Astrocyte (in vitro differentiated cells and primary cell): ENCODE results near the gene RTN4. TPM values are rescaled to one million over a fixed set of nuclear protein-coding genes. Genes with fewer than 3 reads are reported as not detected.
A peak's percentile ranks its signal among the peaks of the same experiment; 100 is the strongest.

Source experiments
- DNase-seq: peaks from one replicate; pipeline ENCODE4 v3.0.0-alpha.2; 2010; ENCODE audit warnings: low read depth
- FAIRE-seq: peaks from 2 replicates; lab custom pipeline; 2011; peaks lifted over from hg19 to GRCh38; lab: Jason Lieb, UNC
- H2AFZ ChIP-seq: 2 replicates; pipeline ENCODE4 v1.6.0; 2012; ENCODE audit warnings: low read depth, low read length, inconsistent platforms
- H3K27ac ChIP-seq: 2 replicates; pipeline ENCODE4 v1.5.1; 2011; ENCODE audit warnings: low read depth, low read length, inconsistent platforms
- H3K27me3 ChIP-seq: 2 replicates; pipeline ENCODE4 v1.6.0; 2011; ENCODE audit warnings: low read length, inconsistent platforms; ENCODE audit not compliant: insufficient read depth
- H3K36me3 ChIP-seq: 2 replicates; pipeline ENCODE4 v1.5.1; 2011; ENCODE audit warnings: low read length, inconsistent platforms; ENCODE audit not compliant: insufficient read depth
- H3K4me1 ChIP-seq: 2 replicates; pipeline ENCODE4 v1.5.1; 2011; ENCODE audit warnings: low read length, inconsistent platforms; ENCODE audit not compliant: insufficient read depth
- H3K4me2 ChIP-seq: 2 replicates; pipeline ENCODE4 v1.6.0; 2012; ENCODE audit warnings: low read length, inconsistent platforms
- H3K4me3 ChIP-seq: 2 replicates; pipeline ENCODE4 v1.5.1; 2011; ENCODE audit warnings: low read depth, mild to moderate bottlenecking, low read length, inconsistent platforms; ENCODE audit not compliant: insufficient read depth
- H3K79me2 ChIP-seq: 2 replicates; pipeline ENCODE4 v1.6.0; 2012; ENCODE audit warnings: mild to moderate bottlenecking, low read length, inconsistent platforms; ENCODE audit not compliant: insufficient read depth
- H3K9ac ChIP-seq: 2 replicates; pipeline ENCODE4 v1.6.0; 2012; ENCODE audit warnings: mild to moderate bottlenecking, low read length, inconsistent platforms
- H3K9me3 ChIP-seq: 2 replicates; pipeline ENCODE4 v1.5.1; 2012; ENCODE audit warnings: low read depth, mild to moderate bottlenecking, low read length, inconsistent platforms; ENCODE audit not compliant: insufficient read depth
- H4K20me1 ChIP-seq: 2 replicates; pipeline ENCODE4 v1.6.0; 2012; ENCODE audit warnings: low read length, inconsistent platforms; ENCODE audit not compliant: insufficient read depth
- H3K27ac Mint-ChIP-seq: one replicate; pipeline ENCODE4 v1.8.0; 2021; ENCODE audit warnings: mild to moderate bottlenecking, mixed read lengths; ENCODE audit not compliant: unreplicated experiment
- H3K27me3 Mint-ChIP-seq: one replicate; pipeline ENCODE4 v1.8.0; 2021; ENCODE audit warnings: low read depth, mixed read lengths; ENCODE audit not compliant: unreplicated experiment
- H3K36me3 Mint-ChIP-seq: one replicate; pipeline ENCODE4 v1.8.0; 2021; ENCODE audit warnings: low read depth, mixed read lengths; ENCODE audit not compliant: unreplicated experiment
- H3K4me1 Mint-ChIP-seq: one replicate; pipeline ENCODE4 v1.8.0; 2021; ENCODE audit warnings: low read depth, mixed read lengths; ENCODE audit not compliant: unreplicated experiment
- H3K4me3 Mint-ChIP-seq: one replicate; pipeline ENCODE4 v1.8.0; 2021; ENCODE audit warnings: mild to moderate bottlenecking, moderate library complexity, mixed read lengths; ENCODE audit not compliant: unreplicated experiment
- H3K9me3 Mint-ChIP-seq: one replicate; pipeline ENCODE4 v1.8.0; 2021; ENCODE audit warnings: mild to moderate bottlenecking, mixed read lengths; ENCODE audit not compliant: unreplicated experiment
- EZH2 ChIP-seq: IDR thresholded peaks from 2 replicates; pipeline ENCODE4 v1.6.1; 2012; ENCODE audit warnings: mild to moderate bottlenecking, low read length, inconsistent platforms; ENCODE audit not compliant: insufficient read depth
- total RNA-seq: library from RNA; stranded (reverse); gene quantifications from 2 replicates; pipeline ENCODE4 v1.2.1, GENCODE V29; 2021
- TF ChIP-seq, protein P1 (sequence below): IDR thresholded peaks from 2 replicates; pipeline ENCODE4 v1.5.1; 2011; ENCODE audit warnings: low read depth, mild to moderate bottlenecking, inconsistent platforms, low read length, moderate library complexity; ENCODE audit not compliant: insufficient read depth

The RTN4 gene
- total RNA-seq, 1 donor from 2014 or later: 541 TPM

- H3K9me3 Mint-ChIP-seq: no peaks in the 10 kb centered on the region
- H3K4me1 ChIP-seq: peaks cover 22% of the 10 kb centered on the region
- H3K4me3 Mint-ChIP-seq: peak overlapping the region; percentile 51
- no peak for TF ChIP-seq EZH2
- TF ChIP-seq, protein P1, sequence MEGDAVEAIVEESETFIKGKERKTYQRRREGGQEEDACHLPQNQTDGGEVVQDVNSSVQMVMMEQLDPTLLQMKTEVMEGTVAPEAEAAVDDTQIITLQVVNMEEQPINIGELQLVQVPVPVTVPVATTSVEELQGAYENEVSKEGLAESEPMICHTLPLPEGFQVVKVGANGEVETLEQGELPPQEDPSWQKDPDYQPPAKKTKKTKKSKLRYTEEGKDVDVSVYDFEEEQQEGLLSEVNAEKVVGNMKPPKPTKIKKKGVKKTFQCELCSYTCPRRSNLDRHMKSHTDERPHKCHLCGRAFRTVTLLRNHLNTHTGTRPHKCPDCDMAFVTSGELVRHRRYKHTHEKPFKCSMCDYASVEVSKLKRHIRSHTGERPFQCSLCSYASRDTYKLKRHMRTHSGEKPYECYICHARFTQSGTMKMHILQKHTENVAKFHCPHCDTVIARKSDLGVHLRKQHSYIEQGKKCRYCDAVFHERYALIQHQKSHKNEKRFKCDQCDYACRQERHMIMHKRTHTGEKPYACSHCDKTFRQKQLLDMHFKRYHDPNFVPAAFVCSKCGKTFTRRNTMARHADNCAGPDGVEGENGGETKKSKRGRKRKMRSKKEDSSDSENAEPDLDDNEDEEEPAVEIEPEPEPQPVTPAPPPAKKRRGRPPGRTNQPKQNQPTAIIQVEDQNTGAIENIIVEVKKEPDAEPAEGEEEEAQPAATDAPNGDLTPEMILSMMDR: no peak
- H3K27me3 Mint-ChIP-seq: no peaks in the 10 kb centered on the region
- DNase-seq (no peak), FAIRE-seq (no peak)
- no peak overlapping the region for H3K4me3 ChIP-seq
- no peak overlapping the region for H3K4me2 ChIP-seq
- H3K36me3 Mint-ChIP-seq: peaks cover 2% of the 10 kb centered on the region
- H4K20me1 ChIP-seq: peaks cover 98% of the 10 kb centered on the region
- peaks cover under 1% of the 10 kb centered on the region for H3K36me3 ChIP-seq
- no peak overlapping the region for H3K9ac ChIP-seq
- H3K9me3 ChIP-seq: no peaks in the 10 kb centered on the region
- H3K79me2 ChIP-seq: peaks cover 100% of the 10 kb centered on the region
- H3K27ac Mint-ChIP-seq: peak overlapping the region; percentile 24
- H3K4me1 Mint-ChIP-seq: peaks cover 46% of the 10 kb centered on the region
- H3K27me3 ChIP-seq: no peaks in the 10 kb centered on the region
- no peak overlapping the region for H2AFZ ChIP-seq
- no peak overlapping the region for H3K27ac ChIP-seq
Observed at GRCh38 chr2:55019526-55020258, 30.6 kb downstream of the RTN4 start.

DNA sequence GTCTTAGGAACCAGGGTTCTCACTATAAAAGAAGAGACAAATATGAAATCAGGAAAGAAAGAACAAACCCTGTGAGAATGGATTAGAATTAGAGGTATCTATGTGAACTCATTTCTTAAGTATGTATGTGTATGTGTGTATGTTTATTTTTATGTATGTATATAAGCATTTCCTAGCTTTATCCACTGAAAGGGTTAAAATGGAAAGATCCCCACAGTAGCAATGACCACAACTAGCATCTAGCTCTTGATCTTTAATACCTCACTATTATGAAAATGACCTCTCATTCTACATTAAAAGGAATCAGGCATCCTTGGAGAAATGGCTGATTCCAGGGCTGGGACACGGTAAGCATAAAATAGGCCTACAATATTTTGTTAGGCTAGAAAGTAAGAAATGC, 31.6 kb downstream of the RTN4 start:
- H3K27ac Mint-ChIP-seq: peak overlapping the region; percentile 24
- Histone ChIP-seq H4K20me1 (peaks cover 98% of the 10 kb centered on the region), H3K4me1 (peaks cover 23% of the 10 kb centered on the region), H3K9ac (no peak overlapping the region), H3K4me2 (no peak overlapping the region), H2AFZ (no peak overlapping the region), H3K9me3 (no peaks in the 10 kb centered on the region), H3K27ac (no peak overlapping the region), H3K27me3 (no peaks in the 10 kb centered on the region), H3K4me3 (no peak overlapping the region), H3K36me3 (no peaks in the 10 kb centered on the region), H3K79me2 (peaks cover 100% of the 10 kb centered on the region)
- H3K9me3 Mint-ChIP-seq: no peaks in the 10 kb centered on the region
- DNase-seq (no peak), FAIRE-seq (peak; percentile 9)
- no peaks in the 10 kb centered on the region for H3K27me3 Mint-ChIP-seq
- H3K4me1 Mint-ChIP-seq: peaks cover 51% of the 10 kb centered on the region
- H3K4me3 Mint-ChIP-seq: no peak overlapping the region
- peaks cover 2% of the 10 kb centered on the region for H3K36me3 Mint-ChIP-seq
- no peak for TF ChIP-seq EZH2
- TF ChIP-seq, protein P1: no peak

GRCh38 chr2:55017880-55018279, 32.4 kb downstream of the RTN4 start:
- Histone ChIP-seq H3K4me3 (no peak overlapping the region), H3K9ac (no peak overlapping the region), H3K27me3 (no peaks in the 10 kb centered on the region), H3K27ac (no peak overlapping the region), H4K20me1 (peaks cover 98% of the 10 kb centered on the region), H3K36me3 (no peaks in the 10 kb centered on the region), H3K4me1 (peaks cover 27% of the 10 kb centered on the region), H3K79me2 (peaks cover 100% of the 10 kb centered on the region), H3K4me2 (no peak overlapping the region), H2AFZ (no peak overlapping the region), H3K9me3 (no peaks in the 10 kb centered on the region)
- no peaks in the 10 kb centered on the region for H3K9me3 Mint-ChIP-seq
- DNase-seq: no peak
- no peak overlapping the region for H3K4me3 Mint-ChIP-seq
- TF ChIP-seq, protein P1: no peak
- no peak for TF ChIP-seq EZH2
- FAIRE-seq: no peak
- peaks cover 58% of the 10 kb centered on the region for H3K4me1 Mint-ChIP-seq
- no peak overlapping the region for H3K27ac Mint-ChIP-seq
- peaks cover 3% of the 10 kb centered on the region for H3K36me3 Mint-ChIP-seq
- no peaks in the 10 kb centered on the region for H3K27me3 Mint-ChIP-seq
